Measurements from ENCODE around the gene GSE1. TPM values are rescaled to one million over a fixed set of nuclear protein-coding genes. Genes with fewer than 3 reads are reported as not detected.

Gene GSE1
- total and polyA plus RNA-seq, 9 of the 15 experiments (the other 6 are each of a cell fraction or from before 2014, with no cell fraction given): 12.2 to 244 (median 57.9) TPM

- no peaks in the 10 kb centered on the region for H3K9me3 ChIP-seq (replicated peaks; ENCODE audit: control insufficient read depth, insufficient read depth, low read depth, low read length)
- H3K9me1 ChIP-seq (ENCODE audit: control insufficient read depth, insufficient read depth, low read length): peaks cover 14% of the 10 kb centered on the region
- H3K4me3 ChIP-seq: no peak overlapping the region
- FAIRE-seq (no peak), DNase-seq (ENCODE audit: extremely low read depth in 1 of 4, low spot score in 3 of 4) (peak in 1 of 4 experiments; percentile 47), ATAC-seq (peak; percentile 16)
- ChIA-PET POLR2A (no interaction called here), CTCF (ENCODE audit: low intra/inter-chr PET ratio) (no interaction called here)
- H3K79me2 ChIP-seq (ENCODE audit: control insufficient read depth, insufficient read depth, low read length): peaks cover 79% of the 10 kb centered on the region
- intact Hi-C loops (cut with micrococcal nuclease): loop anchor here (1.0 kb wide), 1 partner anchor 36 kb away; no protein-coding TSS in a partner anchor
- peaks cover 9 to 88% of the 10 kb centered on the region in 2 experiments; a peak in 4 of 5 replicates for H3K4me1 ChIP-seq (replicated peaks in 1 of 2; ENCODE audit: control insufficient read depth in 2 of 2, insufficient read depth in 2 of 2, low read length in 2 of 2)
- H4K20me1 ChIP-seq (replicated peaks; ENCODE audit: control insufficient read depth, insufficient read depth, low read length): peaks cover 49% of the 10 kb centered on the region
- H3K9ac ChIP-seq (ENCODE audit: insufficient read depth in 1 of 2, low read depth in 2 of 2, low read length in 2 of 2): peak overlapping the region in 1 of 2 experiments; percentile 73; a peak in 2 of 4 replicates
- no peak overlapping the region for H2AFZ ChIP-seq (ENCODE audit: low read depth, low read length)
- no peak overlapping the region for H3K4me2 ChIP-seq (ENCODE audit: insufficient read depth, low read length)
- in situ Hi-C loops (cut with MboI): no loop called here
- WGBS (ENCODE audit: insufficient coverage, low coverage, missing lambda C conversion rate): 72% methylated on average over 25 of the region's 27 CpGs
- BruUV-seq (replicated peaks): no TSS peak
- H3K27me3 ChIP-seq (ENCODE audit: control insufficient read depth in 2 of 2, insufficient read depth in 2 of 2, low read length in 2 of 2): no peaks in the 10 kb centered on the region
- peak overlapping the region; percentile 5; the same call in 1 of the 3 replicates for H3K27ac ChIP-seq (ENCODE audit: extremely low read depth, low read depth, low read length)
- peaks cover 94% of the 10 kb centered on the region; the same call in 2 of the 3 replicates for H3K36me3 ChIP-seq (ENCODE audit: control insufficient read depth, insufficient read depth, low read length)
- peak; percentile 31; the same call in 1 of the 2 replicates for TF ChIP-seq RBFOX2 (IDR thresholded peaks at IDR 0.05; ENCODE audit: low read depth, low read length)
- TF ChIP-seq CREB5 (CRISPR knock-in tag; IDR thresholded peaks at IDR 0.05): no peak
- TF ChIP-seq FOS (IDR thresholded peaks at IDR 0.05; ENCODE audit: extremely low read depth, insufficient read length): no peak
- 0 out of 2 replicates have a peak, but pooled peaks have one; percentile 12 for TF ChIP-seq MYNN (IDR thresholded peaks at IDR 0.05)
- TF ChIP-seq MYNN (CRISPR knock-in tag; IDR thresholded peaks at IDR 0.05): no peak
- TF ChIP-seq RBM22 (IDR thresholded peaks at IDR 0.05; ENCODE audit: low read depth, low read length, poor library complexity, severe bottlenecking): peak; percentile 1
- no peak for TF ChIP-seq ZBTB9 (CRISPR knock-in tag; IDR thresholded peaks at IDR 0.05)
- no peak for TF ChIP-seq STAG1 (CRISPR knock-in tag; IDR thresholded peaks at IDR 0.05; ENCODE audit: borderline replicate concordance)
- no peak for TF ChIP-seq C11orf30 (IDR thresholded peaks at IDR 0.05; ENCODE audit: low read depth)
- TF ChIP-seq HMGXB4 (CRISPR knock-in tag; IDR thresholded peaks at IDR 0.05): no peak
- TF ChIP-seq BCOR (IDR thresholded peaks at IDR 0.05): no peak
- no peak for TF ChIP-seq TGIF2 (CRISPR knock-in tag; IDR thresholded peaks at IDR 0.05)
- TF ChIP-seq PCBP1 (IDR thresholded peaks at IDR 0.05; ENCODE audit: low read depth, low read length, poor library complexity, severe bottlenecking): peak; percentile 11
- peak; percentile 44; the same call in 1 of the 2 replicates for TF ChIP-seq POLR2AphosphoS5 (IDR thresholded peaks at IDR 0.05; ENCODE audit: control insufficient read depth, insufficient read depth, low read depth, low read length)
- TF ChIP-seq HNRNPL (IDR thresholded peaks at IDR 0.05; ENCODE audit: low read depth, low read length): 0 out of 2 replicates have a peak, but pooled peaks have one; percentile 37
- TF ChIP-seq CREB1 (IDR thresholded peaks at IDR 0.05): no peak
- TF ChIP-seq CREB1 (CRISPR knock-in tag; IDR thresholded peaks at IDR 0.05): no peak
- TF ChIP-seq TEAD1 (CRISPR knock-in tag; IDR thresholded peaks at IDR 0.05): 0 out of 4 replicates have a peak, but pooled peaks of 1 of the 2 experiments have one; percentile 9
Measured at GRCh38 chr16:85651629-85652430, 38.7 kb downstream of the GSE1 start.
